Lower leg skin (tissue), 4 donors: Measurements from ENCODE around the gene CRNKL1. TPM values are rescaled to one million over a fixed set of nuclear protein-coding genes. Genes with fewer than 3 reads are reported as not detected.

Experiments used
- DNase-seq, 2 donors: peaks; one replicate each; pipeline ENCODE4 v3.0.0-alpha.2; 2019; ENCODE audit warnings: low spot score in 2 of 2
- H3K4me3 ChIP-seq: fragments of 200-600 bp; sonication (generic); 2 replicates; pipeline ENCODE4 v1.5.1; 2017; ENCODE audit warnings: mild to moderate bottlenecking, low read depth; ENCODE audit not compliant: poor library complexity, severe bottlenecking
- POLR2A ChIP-seq, 2 donors: fragments of 450-650 bp; IDR thresholded peaks; one replicate each; pipeline ENCODE4 v1.6.1; 2016 to 2017; ENCODE audit warnings: antibody characterized with exemption in 2 of 2, mild to moderate bottlenecking in 1 of 2, moderate library complexity in 1 of 2
- WGBS, 2 donors: methylation state at CpG; one replicate each; pipeline ENCODE4 v1.1.5; 2018; 5-methylcytosine and 5-hydroxymethylcytosine counted together
- intact Hi-C: fragments of 100-400 bp; cut with DNase I; formaldehyde crosslinking; loops from one replicate; pipeline ENCODE4 v1.15.0; 2023; ENCODE audit warnings: low total_unique reads
- total RNA-seq, 4 donors: library from RNA; depleted of rRNA; stranded (reverse); fragments of >200 nt; gene quantifications; one replicate each; pipeline ENCODE4 v1.1.0, GENCODE V29; 2016
- TF ChIP-seq, protein P1 (sequence below), 3 donors: fragments of 450-650 bp; IDR thresholded peaks; one replicate each; pipeline ENCODE4 v1.5.1; 2016; ENCODE audit warnings: antibody characterized with exemption in 3 of 3, mild to moderate bottlenecking in 3 of 3, moderate library complexity in 2 of 3

The CRNKL1 gene
- total RNA-seq, 4 donors from 2014 or later: 19.5 to 25.3 (median 20.7) TPM

DNA sequence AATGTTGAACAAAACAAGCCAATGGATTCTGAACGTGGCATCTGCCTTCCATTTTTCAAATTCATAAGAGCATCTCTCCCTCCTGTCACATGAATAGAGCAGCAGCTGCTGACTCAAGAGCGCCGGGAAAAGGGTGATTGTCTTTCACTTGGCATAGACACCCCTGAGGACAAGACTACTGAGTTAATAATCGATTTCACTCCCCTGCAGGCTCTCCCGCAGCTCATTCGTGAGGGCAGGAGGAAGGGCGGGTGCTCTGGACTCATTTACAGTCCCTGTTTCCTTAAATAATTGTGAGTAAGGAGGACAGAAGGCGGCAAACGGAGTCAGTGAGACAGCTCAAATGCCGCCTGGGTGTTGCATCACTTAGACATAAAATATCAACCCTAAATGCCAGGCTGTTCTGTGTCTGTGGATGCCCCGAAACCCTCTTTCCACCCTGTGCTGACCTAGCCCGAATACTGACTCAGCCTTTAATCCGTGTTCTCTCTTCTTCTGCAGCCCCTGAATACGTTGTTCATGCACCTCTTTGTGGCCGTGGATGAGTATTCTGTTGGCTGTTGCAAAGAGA is 21.6 kb upstream of the CRNKL1 start:
- DNase-seq: no peak
- 50 to 58% methylated on average over 15 of the region's 15 CpGs for WGBS, 2 donors
- intact Hi-C loops: no loop called here
- TF ChIP-seq POLR2A (IDR thresholded peaks at IDR 0.05): no peak
- TF ChIP-seq, protein P1, sequence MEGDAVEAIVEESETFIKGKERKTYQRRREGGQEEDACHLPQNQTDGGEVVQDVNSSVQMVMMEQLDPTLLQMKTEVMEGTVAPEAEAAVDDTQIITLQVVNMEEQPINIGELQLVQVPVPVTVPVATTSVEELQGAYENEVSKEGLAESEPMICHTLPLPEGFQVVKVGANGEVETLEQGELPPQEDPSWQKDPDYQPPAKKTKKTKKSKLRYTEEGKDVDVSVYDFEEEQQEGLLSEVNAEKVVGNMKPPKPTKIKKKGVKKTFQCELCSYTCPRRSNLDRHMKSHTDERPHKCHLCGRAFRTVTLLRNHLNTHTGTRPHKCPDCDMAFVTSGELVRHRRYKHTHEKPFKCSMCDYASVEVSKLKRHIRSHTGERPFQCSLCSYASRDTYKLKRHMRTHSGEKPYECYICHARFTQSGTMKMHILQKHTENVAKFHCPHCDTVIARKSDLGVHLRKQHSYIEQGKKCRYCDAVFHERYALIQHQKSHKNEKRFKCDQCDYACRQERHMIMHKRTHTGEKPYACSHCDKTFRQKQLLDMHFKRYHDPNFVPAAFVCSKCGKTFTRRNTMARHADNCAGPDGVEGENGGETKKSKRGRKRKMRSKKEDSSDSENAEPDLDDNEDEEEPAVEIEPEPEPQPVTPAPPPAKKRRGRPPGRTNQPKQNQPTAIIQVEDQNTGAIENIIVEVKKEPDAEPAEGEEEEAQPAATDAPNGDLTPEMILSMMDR (IDR thresholded peaks at IDR 0.05): no peak
- H3K4me3 ChIP-seq: no peak overlapping the region

DNA sequence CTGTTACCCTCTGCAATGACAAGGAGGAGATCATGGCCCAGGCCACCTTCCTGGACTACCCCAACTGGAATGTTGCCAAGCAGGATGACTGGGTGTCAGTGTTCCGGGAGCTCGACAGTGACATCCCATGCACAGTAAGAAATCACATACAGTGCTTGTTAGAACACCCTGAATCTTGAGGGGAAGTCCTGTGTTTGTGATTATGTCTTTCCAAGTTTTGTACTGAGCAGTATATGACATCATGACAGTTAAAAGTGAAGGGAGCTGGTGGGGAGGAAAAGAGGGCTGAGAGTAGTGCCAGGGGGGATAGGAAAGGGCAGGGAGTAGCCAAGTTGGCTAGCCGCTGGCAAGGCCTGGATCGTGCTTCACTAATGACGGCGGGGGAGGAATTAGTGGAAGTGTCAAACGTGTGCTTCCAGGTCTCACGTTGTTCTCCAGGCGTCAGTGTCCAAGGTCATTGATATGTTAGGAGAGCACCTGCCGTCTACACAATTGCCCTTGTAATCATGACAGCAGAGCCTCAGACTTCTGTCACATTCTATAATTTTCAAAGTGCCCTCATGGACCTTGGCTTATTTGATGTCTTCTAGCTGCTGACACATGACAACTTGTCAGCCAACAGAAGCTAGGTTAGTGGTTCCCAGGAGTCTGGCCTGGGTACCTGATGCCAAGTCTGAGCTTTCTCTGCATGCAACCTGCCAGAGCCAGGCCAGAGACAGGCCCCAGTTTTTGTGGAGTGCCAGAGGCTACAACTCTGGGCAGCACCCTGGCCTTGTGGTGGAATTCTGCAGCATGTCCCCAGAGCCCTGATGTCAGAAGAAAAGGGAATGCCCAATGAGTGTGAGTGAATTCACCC is 18.8 kb upstream of the CRNKL1 start:
- DNase-seq: no peak
- intact Hi-C loops: no loop called here
- no peak overlapping the region for H3K4me3 ChIP-seq
- TF ChIP-seq, protein P1 (IDR thresholded peaks at IDR 0.05): no peak
- TF ChIP-seq POLR2A (IDR thresholded peaks at IDR 0.05): no peak
- WGBS, 2 donors: 65 to 73% methylated on average over 10 of the region's 10 CpGs

DNA sequence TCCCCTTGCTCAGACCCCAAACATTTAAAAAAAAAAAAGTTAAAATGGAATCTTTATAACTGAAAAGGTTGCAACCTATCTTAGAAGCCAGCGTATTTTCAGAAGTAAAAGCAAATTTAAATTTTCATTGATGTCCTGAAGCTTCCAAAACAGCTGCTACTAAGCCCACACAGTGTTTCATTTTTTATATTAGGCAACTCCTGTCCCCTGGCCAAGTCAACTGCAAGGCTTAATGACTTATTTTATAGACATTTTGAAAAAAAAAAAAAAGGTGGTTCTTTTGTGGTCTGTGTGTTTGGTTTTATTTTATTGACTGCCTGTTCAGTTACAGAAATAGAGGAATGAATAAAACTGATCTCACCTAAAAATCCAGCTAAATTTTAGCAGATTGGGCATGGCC is 13.1 kb upstream of the CRNKL1 start:
- intact Hi-C loops: no loop called here
- no peak for DNase-seq
- TF ChIP-seq, protein P1 (IDR thresholded peaks at IDR 0.05): no peak
- TF ChIP-seq POLR2A (IDR thresholded peaks at IDR 0.05): no peak
- H3K4me3 ChIP-seq: no peak overlapping the region
- 76 to 88% methylated on average over 1 of the region's 1 CpG for WGBS, 2 donors

DNA sequence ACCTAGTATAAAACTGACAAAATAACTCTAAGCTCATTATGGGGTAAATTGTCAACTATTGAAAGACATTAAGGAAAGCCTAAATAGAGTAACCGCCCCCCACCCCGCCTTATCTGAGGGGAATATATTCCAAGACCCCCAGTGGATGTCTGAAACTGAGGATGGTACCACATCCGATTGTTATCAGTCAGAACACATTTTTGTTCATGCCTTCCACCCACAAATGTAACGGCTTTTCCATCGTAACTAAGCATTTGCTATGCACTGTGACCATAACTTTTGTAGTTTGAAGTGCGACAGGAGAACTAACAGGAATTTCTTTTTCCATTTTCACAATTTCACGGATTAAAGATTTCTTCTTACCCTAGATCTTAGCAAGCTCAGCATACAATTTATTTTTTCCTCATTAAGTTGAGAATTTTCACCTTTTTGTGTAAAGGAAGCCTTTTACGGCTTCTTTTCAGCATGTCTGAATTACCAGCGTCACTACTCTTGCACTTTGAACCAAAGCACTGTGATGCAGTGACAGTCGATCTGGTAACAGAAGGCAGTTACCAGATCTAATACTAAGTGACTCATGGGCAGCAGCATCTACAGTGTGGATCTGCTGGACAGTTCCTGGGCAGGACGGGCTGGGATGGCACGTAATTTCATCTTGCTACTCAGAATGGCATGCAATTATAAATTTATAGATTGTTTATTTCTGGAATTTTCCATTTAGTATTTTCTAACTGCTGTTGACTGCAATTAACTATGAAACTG is 11.9 kb upstream of the CRNKL1 start:
- 62 to 78% methylated on average over 12 of the region's 12 CpGs for WGBS, 2 donors

DNA sequence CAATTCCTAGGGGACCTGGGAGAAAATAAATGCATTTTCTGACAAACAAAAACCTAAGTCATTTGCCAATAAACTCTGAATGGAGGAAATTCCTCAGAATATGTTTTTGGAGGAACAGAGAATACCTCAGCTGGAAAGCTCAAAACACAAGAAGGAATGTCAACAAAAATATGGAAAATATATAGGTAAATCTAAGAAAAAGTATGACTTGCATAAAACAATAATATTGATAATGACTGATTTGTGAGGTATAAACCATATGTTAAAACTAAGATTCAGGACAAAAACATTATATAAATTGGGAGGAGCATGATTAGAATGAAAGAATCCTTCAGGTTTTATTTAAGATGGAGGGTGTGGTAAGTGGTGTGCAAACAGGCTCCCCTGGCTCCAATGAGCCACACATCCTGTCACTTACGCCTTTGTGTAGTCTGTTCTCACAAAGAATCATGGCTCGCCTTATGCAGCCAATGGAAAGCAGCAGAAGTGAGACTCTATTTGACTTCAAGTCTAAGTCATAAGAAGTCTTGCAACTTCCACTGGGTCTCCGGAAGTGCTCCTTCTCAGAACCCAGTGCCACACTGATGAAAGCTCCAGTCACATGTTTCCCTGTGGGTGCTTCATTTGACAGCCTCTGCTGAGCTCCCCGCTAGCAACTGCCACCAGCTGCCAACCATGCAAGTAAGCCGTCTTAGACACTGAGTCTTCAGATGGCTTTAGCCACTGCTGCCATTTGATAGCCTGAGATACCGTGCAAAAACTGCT is 8.2 kb upstream of the CRNKL1 start:
- TF ChIP-seq, protein P1 (IDR thresholded peaks at IDR 0.05): no peak
- TF ChIP-seq POLR2A (IDR thresholded peaks at IDR 0.05): no peak
- 86 to 90% methylated on average over 6 of the region's 6 CpGs for WGBS, 2 donors
- no peak for DNase-seq
- intact Hi-C loops: no loop called here
- no peak overlapping the region for H3K4me3 ChIP-seq

More for the DNA sequence above, 11.9 kb upstream of the CRNKL1 start:
- no peak for DNase-seq
- TF ChIP-seq POLR2A (IDR thresholded peaks at IDR 0.05): no peak
- TF ChIP-seq, protein P1 (IDR thresholded peaks at IDR 0.05): no peak
- intact Hi-C loops: no loop called here
- no peak overlapping the region for H3K4me3 ChIP-seq
